DMS114 treated with DMSO at 0.1 percent for 48 hours (cell line): Measurements from ENCODE around the gene BLMH.
"Not testable (repeated sequence)": the region's sequence is repeated elsewhere in the genome, so short reads cannot be mapped to it uniquely, and the experiment has no call there.

Experiments used
- DNase-seq: peaks from one replicate; lab custom pipeline; 2025; ENCODE audit not compliant: unreplicated experiment; lab: John Stamatoyannopoulos, UW

Gene BLMH

GRCh38 chr17:30207655-30208054 is 84.1 kb downstream of the BLMH start:
- DNase-seq = no peak

GRCh38 chr17:30203471-30203981 is 88.2 kb downstream of the BLMH start:
- DNase-seq = no peak

GRCh38 chr17:30200656-30201055 is 91.1 kb downstream of the BLMH start:
- DNase-seq = not testable (repeated sequence)

- no peak for DNase-seq
Observed at GRCh38 chr17:30200106-30200505, 91.6 kb downstream of the BLMH start.

- DNase-seq = no peak
Observed at GRCh38 chr17:30199600-30199999, 92.1 kb downstream of the BLMH start.
